ENCODE data around the gene MTA3. TPM values are rescaled to one million over a fixed set of nuclear protein-coding genes. Genes with fewer than 3 reads are reported as not detected.

MTA3 gene
- total and polyA plus RNA-seq, 2 of the 8 experiments (the other 6 are each of a cell fraction or from before 2014, with no cell fraction given) = 125 to 184 TPM

DNA sequence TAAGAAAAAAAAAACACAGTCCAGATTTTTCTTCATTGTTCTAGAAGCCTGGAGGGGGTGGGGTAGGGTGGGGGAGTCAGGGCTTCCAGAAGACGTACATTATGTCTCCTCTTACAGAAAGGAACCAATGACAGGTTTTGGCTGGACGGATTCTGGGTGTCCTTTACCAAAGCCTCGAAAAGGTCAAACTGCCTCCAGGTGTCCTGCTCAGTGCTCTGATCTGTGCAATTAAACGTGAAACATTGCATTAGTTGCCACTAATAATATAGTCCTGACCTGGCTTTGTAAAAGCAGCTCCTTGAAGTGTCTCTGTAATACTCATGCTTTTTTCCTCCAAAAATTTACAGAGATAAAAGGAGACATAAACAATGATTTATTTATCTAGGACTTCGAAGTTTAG lies 11.1 kb upstream of the MTA3 start:
- no peak overlapping the region; the same call in 1 of the 2 replicates for H2BK12ac ChIP-seq (ENCODE audit: low read depth, low read length)

More for the DNA sequence above, 11.1 kb upstream of the MTA3 start:
- no peaks in the 10 kb centered on the region for H3K23me2 ChIP-seq (ENCODE audit: low read depth, low read length)
- H3K9ac ChIP-seq (replicated peaks in 1 of 4; ENCODE audit: extremely low read depth in 1 of 4, low read depth in 3 of 4, low read length in 3 of 4) = no peak overlapping the region
- no peak overlapping the region for H3K4me3 ChIP-seq (ENCODE audit: extremely low read depth in 1 of 4, insufficient read depth in 2 of 4, low read depth in 3 of 4, low read length in 4 of 4)
- H3K56ac ChIP-seq (replicated peaks; ENCODE audit: insufficient read length, low read depth, low read length) = no peak overlapping the region
- H2AK5ac ChIP-seq (ENCODE audit: low read depth, low read length) = no peak overlapping the region
- peaks cover 0 to 24% (median 7%) of the 10 kb centered on the region in 4 experiments; a peak in 6 of 7 replicates for H3K4me1 ChIP-seq (replicated peaks in 1 of 4; ENCODE audit: control insufficient read depth in 3 of 4, insufficient read depth in 4 of 4, low read length in 3 of 4)
- H3K14ac ChIP-seq (ENCODE audit: insufficient read length) = no peak overlapping the region
- no peak overlapping the region for H4K8ac ChIP-seq (ENCODE audit: extremely low read depth, insufficient read depth, low read length)
- no peak overlapping the region for H3K23ac ChIP-seq (ENCODE audit: insufficient read length)
- POLR2A ChIA-PET (ENCODE audit: partially characterized antibody) = interaction anchor here (0.8 to 2.3 kb wide), 2 partner anchors 10 kb away, joined by 3 to 10 read pairs; no protein-coding TSS in a partner anchor
- no peaks in the 10 kb centered on the region for H3K27me3 ChIP-seq (replicated peaks in 1 of 4; ENCODE audit: control insufficient read depth in 3 of 4, extremely low read depth in 1 of 4, insufficient read depth in 3 of 4, low read length in 3 of 4)
- H4K20me1 ChIP-seq (replicated peaks in 1 of 2; ENCODE audit: control insufficient read depth in 1 of 2, insufficient read depth in 2 of 2, low read length in 2 of 2) = no peaks in the 10 kb centered on the region
- no peaks in the 10 kb centered on the region for H3K36me3 ChIP-seq (ENCODE audit: control insufficient read depth in 2 of 4, insufficient read depth in 4 of 4, low read length in 3 of 4)
- H4K91ac ChIP-seq (replicated peaks; ENCODE audit: insufficient read length, low read length) = no peak overlapping the region
- no peak overlapping the region for H3K4ac ChIP-seq (replicated peaks; ENCODE audit: insufficient read length, low read depth, low read length)
- DNase-seq (ENCODE audit: low read depth in 1 of 2, low spot score in 2 of 2) = no peak
- H3K4me2 ChIP-seq (ENCODE audit: insufficient read depth in 1 of 2, low read depth in 2 of 2, low read length in 2 of 2) = no peak overlapping the region
- FAIRE-seq = no peak
- no peaks in the 10 kb centered on the region for H3K79me2 ChIP-seq (ENCODE audit: control insufficient read depth in 1 of 2, insufficient read depth in 2 of 2, low read length in 2 of 2)
- 75% methylated on average over 5 of the region's 5 CpGs; no CpG with 5 or more reads in 1 of the 2 experiments for WGBS, 2 experiments (ENCODE audit: extremely low coverage in 1 of 2, insufficient coverage in 1 of 2, insufficient read length in 1 of 2, insufficient replicate concordance in 2 of 2, low coverage in 1 of 2, low lambda C conversion rate in 2 of 2, missing lambda C conversion rate in 1 of 2)
- no peak overlapping the region for H2AFZ ChIP-seq (ENCODE audit: low read length)
- H2BK5ac ChIP-seq (ENCODE audit: low read depth, low read length) = no peak overlapping the region
- CTCF ChIA-PET (ENCODE audit: partially characterized antibody) = interaction anchor here (0.8 to 2.0 kb wide), 2 partner anchors 43 to 94 kb away, joined by 3 to 9 read pairs; no protein-coding TSS in a partner anchor
- H3K79me1 ChIP-seq (ENCODE audit: low read depth, low read length) = no peaks in the 10 kb centered on the region
- H3K27ac ChIP-seq (ENCODE audit: low read depth, low read length) = no peak overlapping the region
- no peaks in the 10 kb centered on the region for H3K9me3 ChIP-seq (ENCODE audit: insufficient read depth in 2 of 2, low read depth in 1 of 2, low read length in 1 of 2)
- H4K5ac ChIP-seq (ENCODE audit: insufficient read length, low read depth, low read length) = no peak overlapping the region
- no peak overlapping the region for H3K18ac ChIP-seq (ENCODE audit: extremely low read depth, low read length)
- no peak overlapping the region for H2BK15ac ChIP-seq (ENCODE audit: low read length)
- no peak overlapping the region for H2BK120ac ChIP-seq (replicated peaks; ENCODE audit: low read depth, low read length)
- TF ChIP-seq SIRT6 (IDR thresholded peaks at IDR 0.05; ENCODE audit: low read length) (no peak), MAX (IDR thresholded peaks at IDR 0.05) (no peak), SP4 (IDR thresholded peaks at IDR 0.05; ENCODE audit: low read length) (no peak), SIN3A (conservative IDR thresholded peaks at IDR 0.05 in 1 of 2, IDR thresholded peaks at IDR 0.05 in 1 of 2; ENCODE audit: low read depth in 1 of 2, low read length in 2 of 2) (no peak), SUZ12 (IDR thresholded peaks at IDR 0.05; ENCODE audit: low read length) (no peak), BCL11A (IDR thresholded peaks at IDR 0.05; ENCODE audit: low read depth in 2 of 2, low read length in 2 of 2) (no peak)
- H2BK20ac ChIP-seq (ENCODE audit: low read length) = no peak overlapping the region

Measured in H1 (cell line).